ENCODE measurements around the gene ZNF785. TPM values are rescaled to one million over a fixed set of nuclear protein-coding genes. Genes with fewer than 3 reads are reported as not detected.

ZNF785 gene
- total and polyA plus RNA-seq, 7 donors, result 0.92 to 19.9 (median 7.8) TPM

DNA sequence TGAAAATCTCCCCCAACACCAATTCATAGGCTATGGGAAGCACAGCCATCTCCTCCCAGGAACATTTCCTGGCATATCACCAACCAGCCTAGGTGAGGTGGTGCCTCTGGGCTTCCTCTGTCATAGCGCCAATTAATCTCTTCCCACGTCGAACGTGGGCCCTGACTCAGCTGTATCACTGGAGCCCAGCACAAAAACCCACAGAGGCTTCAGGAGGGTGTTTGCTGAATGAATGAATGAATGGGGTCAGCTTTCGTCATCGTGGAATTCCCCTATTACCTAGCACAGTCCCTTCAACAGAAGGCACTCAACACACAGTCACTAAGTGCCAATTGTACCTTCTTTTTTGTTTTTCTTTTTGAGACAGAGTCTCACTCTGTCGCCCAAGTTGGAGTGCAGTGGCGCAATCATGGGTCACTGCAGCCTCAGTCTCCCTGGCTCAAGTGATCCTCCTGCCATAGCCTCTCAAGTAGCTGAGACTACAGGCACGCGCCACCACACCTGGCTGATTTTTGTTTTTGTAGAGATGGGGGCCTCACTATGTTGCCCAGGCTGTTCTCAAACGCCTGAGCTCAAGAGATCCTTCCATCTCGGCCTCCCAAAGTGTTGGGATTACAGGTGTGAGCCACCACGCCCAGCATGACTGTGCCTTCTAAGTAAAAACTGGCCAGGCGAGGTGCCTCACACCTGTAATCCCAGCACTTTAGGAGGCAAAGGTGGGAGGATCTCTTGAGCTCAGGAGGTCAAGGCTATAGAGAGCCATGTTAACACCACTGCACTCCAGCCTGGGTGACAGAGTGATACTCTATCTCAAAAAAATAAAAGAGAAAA, 18.1 kb downstream of the ZNF785 start:
- peak overlapping the region in 2 of 4 donors; percentile 2 to 11 for H3K27ac ChIP-seq

DNA sequence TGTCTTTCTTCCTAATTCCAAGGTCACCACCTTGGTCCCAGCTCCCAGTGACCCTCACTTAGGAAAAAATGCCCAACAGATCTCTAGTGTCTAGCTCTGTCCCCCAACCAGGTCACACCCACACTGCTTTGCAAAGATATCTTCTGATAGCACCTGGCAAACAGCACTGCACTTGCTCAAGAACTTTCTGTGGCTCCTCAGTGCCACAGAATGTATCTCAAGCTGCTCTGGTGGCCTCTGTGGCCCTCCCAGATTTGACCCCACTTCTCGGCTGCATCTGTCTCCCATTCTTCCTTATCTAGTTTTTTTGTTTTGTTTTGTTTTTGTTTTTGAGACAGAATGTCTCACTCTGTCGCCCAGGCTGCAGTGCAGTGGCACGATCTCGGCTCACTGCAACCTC, 19.0 kb downstream of the ZNF785 start:
- H3K27ac ChIP-seq, result no peak overlapping the region
- H3K27me3 ChIP-seq, result no peaks in the 10 kb centered on the region
- peaks cover 0 to 6% (median 0%) of the 10 kb centered on the region in 4 donors for H3K36me3 ChIP-seq
- H3K9me3 ChIP-seq, result no peaks in the 10 kb centered on the region
- DNase-seq, result no peak
- intact Hi-C loops (cut with DNase I), result no loop called here
- TF ChIP-seq POLR2AphosphoS5 (IDR thresholded peaks at IDR 0.05), result no peak
- TF ChIP-seq EP300 (IDR thresholded peaks at IDR 0.05), result no peak
- TF ChIP-seq, protein P1, sequence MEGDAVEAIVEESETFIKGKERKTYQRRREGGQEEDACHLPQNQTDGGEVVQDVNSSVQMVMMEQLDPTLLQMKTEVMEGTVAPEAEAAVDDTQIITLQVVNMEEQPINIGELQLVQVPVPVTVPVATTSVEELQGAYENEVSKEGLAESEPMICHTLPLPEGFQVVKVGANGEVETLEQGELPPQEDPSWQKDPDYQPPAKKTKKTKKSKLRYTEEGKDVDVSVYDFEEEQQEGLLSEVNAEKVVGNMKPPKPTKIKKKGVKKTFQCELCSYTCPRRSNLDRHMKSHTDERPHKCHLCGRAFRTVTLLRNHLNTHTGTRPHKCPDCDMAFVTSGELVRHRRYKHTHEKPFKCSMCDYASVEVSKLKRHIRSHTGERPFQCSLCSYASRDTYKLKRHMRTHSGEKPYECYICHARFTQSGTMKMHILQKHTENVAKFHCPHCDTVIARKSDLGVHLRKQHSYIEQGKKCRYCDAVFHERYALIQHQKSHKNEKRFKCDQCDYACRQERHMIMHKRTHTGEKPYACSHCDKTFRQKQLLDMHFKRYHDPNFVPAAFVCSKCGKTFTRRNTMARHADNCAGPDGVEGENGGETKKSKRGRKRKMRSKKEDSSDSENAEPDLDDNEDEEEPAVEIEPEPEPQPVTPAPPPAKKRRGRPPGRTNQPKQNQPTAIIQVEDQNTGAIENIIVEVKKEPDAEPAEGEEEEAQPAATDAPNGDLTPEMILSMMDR (IDR thresholded peaks at IDR 0.05), result no peak
- no peak for TF ChIP-seq POLR2A (IDR thresholded peaks at IDR 0.05)
- WGBS, 2 donors, result 94 to 95% methylated on average over 4 of the region's 4 CpGs
- H3K4me3 ChIP-seq, result no peak overlapping the region
- peaks cover 0 to 16% (median 13%) of the 10 kb centered on the region in 4 donors for H3K4me1 ChIP-seq

More for the DNA sequence above, 18.1 kb downstream of the ZNF785 start:
- H3K36me3 ChIP-seq, result peaks cover 0 to 6% (median 0%) of the 10 kb centered on the region in 4 donors
- H3K4me1 ChIP-seq, result peaks cover 0 to 19% (median 17%) of the 10 kb centered on the region in 4 donors
- H3K4me3 ChIP-seq, result no peak overlapping the region
- no peak for DNase-seq
- no peaks in the 10 kb centered on the region for H3K27me3 ChIP-seq
- 78 to 83% methylated on average over 14 of the region's 14 CpGs for WGBS, 2 donors
- intact Hi-C loops (cut with DNase I), result no loop called here
- no peaks in the 10 kb centered on the region for H3K9me3 ChIP-seq
- TF ChIP-seq POLR2AphosphoS5 (IDR thresholded peaks at IDR 0.05), result no peak
- TF ChIP-seq, protein P1 (IDR thresholded peaks at IDR 0.05), result no peak
- no peak for TF ChIP-seq POLR2A (IDR thresholded peaks at IDR 0.05)
- no peak for TF ChIP-seq EP300 (IDR thresholded peaks at IDR 0.05)

DNA sequence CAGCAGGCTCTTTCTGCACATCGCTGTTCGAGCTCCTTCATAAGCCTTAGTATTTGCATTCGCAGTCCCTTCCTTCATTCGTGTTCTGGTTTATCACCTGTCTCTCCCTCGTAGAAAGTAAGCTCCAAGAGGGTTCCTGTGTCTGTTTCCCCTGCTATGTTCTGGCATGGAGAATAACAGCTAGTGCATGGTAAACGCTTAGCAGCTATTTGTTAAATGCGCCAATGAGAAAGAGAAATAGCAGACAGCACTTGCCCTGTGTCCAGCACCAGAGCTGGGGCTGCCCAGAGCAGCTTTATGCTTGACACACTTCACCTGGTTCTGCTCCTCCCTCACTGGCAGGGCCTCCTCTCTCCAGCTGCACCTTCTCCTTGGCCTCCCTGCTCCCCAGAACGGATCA, 19.5 kb downstream of the ZNF785 start:
- intact Hi-C loops (cut with DNase I), result no loop called here
- H3K27me3 ChIP-seq, result no peaks in the 10 kb centered on the region
- no peak overlapping the region for H3K4me3 ChIP-seq
- no peaks in the 10 kb centered on the region for H3K9me3 ChIP-seq
- TF ChIP-seq, protein P1 (IDR thresholded peaks at IDR 0.05), result no peak
- TF ChIP-seq POLR2A (IDR thresholded peaks at IDR 0.05) (no peak), POLR2AphosphoS5 (IDR thresholded peaks at IDR 0.05) (no peak), EP300 (IDR thresholded peaks at IDR 0.05) (no peak)
- H3K36me3 ChIP-seq, result peaks cover 0 to 6% (median 0%) of the 10 kb centered on the region in 4 donors
- peaks cover 0 to 18% (median 16%) of the 10 kb centered on the region in 4 donors for H3K4me1 ChIP-seq
- no peak overlapping the region for H3K27ac ChIP-seq
- DNase-seq, result no peak
- WGBS, 2 donors, result 72 to 76% methylated on average over 8 of the region's 8 CpGs

- no peak for TF ChIP-seq EP300 (IDR thresholded peaks at IDR 0.05)
- TF ChIP-seq POLR2A (IDR thresholded peaks at IDR 0.05), result no peak
- no peak for TF ChIP-seq POLR2AphosphoS5 (IDR thresholded peaks at IDR 0.05)
- TF ChIP-seq, protein P1 (IDR thresholded peaks at IDR 0.05), result no peak
- H3K27me3 ChIP-seq, result no peaks in the 10 kb centered on the region
- H3K4me3 ChIP-seq, result no peak overlapping the region
- intact Hi-C loops (cut with DNase I), result no loop called here
- no peaks in the 10 kb centered on the region for H3K9me3 ChIP-seq
- DNase-seq, result no peak
- H3K36me3 ChIP-seq, result peaks cover 0 to 6% (median 0%) of the 10 kb centered on the region in 4 donors
- H3K4me1 ChIP-seq, result peaks cover 0 to 16% (median 13%) of the 10 kb centered on the region in 4 donors
- 76 to 77% methylated on average over 7 of the region's 7 CpGs for WGBS, 2 donors
- no peak overlapping the region for H3K27ac ChIP-seq
Measured at GRCh38 chr16:30565526-30565925, 20.0 kb downstream of the ZNF785 start.
